T-helper 2 cell (primary cell): ENCODE measurements around the gene DMD.
"Not testable (repeated sequence)": the region's sequence is repeated elsewhere in the genome, so short reads cannot be mapped to it uniquely, and the experiment has no call there.

Experiments
- DNase-seq, 5 experiments: peaks; one replicate each; pipeline versions ENCODE4 v3.0.0 to v3.0.0-alpha.2; 2012 to 2022

The DMD gene

DNA sequence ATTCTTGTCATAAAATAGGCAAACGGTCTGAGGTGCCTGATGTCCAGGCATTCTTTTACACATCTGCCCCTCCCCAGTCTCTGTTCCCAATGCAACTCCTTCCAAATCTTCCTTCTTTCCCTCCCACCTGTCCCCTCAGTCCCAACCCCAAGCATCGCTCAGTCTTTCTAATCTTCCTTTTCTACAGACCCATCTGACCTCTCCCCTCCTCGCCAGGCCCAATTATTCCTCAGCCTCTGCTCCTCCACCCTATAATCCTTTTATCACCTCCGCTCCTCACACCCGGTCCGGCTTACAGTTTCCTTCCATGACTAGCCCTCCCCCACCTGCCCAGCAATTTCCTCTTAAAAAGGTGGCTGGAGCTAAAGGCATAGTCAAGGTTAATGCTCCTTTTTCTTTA is 1832.4 kb downstream of the DMD start:
- not testable (repeated sequence) for DNase-seq

GRCh38 chrX:31377821-31378220 is 1833.5 kb downstream of the DMD start:
- DNase-seq, result not testable (repeated sequence)

- no peak for DNase-seq
Measured at GRCh38 chrX:31376408-31377022, 1834.8 kb downstream of the DMD start.

- DNase-seq, result no peak
Measured at GRCh38 chrX:31374786-31375185, 1836.6 kb downstream of the DMD start.

DNA sequence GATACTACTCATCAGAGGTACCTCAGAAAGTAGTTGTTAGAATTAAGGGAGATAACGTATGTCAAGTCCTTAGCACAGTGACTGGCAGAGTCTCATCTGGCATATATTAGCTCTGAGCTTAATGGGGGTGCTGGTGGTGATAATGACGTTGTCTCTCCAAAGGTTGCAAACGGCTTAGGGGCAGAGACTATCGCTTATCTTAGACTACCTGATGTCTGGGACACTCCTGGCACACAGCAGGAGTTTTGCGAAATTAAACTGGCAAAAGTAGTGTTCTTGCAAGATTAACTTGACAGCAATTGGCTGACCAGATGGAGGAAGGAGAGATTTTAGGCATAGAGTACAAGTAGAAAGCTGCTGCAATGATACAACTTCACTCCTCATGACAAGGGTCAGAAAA is 1839.4 kb downstream of the DMD start:
- DNase-seq, result no peak

- DNase-seq, result no peak
Measured at GRCh38 chrX:31367816-31368215, 1843.5 kb downstream of the DMD start.

DNA sequence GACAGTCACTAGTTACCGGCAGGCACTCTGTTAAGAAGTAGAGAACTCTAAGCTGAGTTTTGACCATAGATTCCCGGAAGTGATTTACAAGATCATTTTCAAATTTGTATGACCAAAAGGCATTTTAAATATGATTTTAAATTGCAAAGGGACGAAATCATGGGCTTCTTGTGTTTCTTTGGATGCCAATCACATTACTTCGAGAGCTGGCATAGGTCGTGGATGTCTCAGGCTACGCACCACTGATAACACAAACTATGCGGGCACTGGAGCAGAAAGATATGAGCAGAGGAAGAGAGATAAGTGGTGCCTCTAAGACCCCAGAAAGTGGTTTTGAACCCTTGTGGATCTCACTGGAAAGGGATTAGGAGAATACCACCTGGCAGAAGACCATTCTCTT is 1845.3 kb downstream of the DMD start:
- DNase-seq, result no peak

DNA sequence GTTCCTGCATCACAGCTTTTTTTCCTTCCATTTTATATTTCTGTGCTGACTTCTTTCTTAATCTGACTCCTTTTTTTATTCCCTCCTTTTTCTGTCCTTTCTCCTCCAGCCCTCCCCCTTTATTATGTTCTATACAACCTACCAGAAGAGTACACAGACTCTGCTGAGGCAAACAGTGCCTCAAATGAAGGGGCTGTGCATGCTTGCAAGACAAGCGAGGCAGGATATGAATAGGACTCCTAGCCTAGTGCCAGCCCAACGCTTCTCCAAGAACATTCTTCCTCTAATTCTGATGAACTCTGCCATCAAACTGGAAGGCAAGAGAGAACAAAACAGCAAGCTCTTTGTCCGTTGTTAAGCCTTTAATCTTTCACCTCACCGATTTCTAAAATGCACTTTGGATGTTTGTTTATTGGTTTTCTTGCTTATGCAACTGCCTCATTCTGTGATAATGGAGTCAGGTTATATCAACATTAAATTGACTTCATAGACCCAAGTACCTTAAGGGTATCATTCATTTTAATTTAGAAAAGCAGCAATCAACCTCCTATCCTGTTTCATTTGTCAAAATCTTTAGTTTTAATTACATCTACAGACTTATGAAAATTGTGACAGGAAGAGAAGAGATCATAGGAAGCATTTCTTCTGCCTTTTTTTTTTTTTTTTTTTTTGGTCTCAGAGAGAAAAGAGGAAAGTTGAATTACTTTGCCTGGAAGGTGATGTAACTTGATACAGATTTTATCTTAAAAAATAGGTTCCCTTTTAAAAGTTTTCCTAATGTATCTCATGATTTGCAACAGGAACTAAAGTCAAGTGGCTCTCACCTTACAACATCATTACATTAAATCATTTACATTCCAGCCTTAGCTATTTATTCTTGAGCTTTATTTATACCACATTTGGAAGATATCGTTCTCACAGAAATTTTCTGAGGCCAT is 1854.8 kb downstream of the DMD start:
- no peak for DNase-seq

- no peak for DNase-seq
Measured at GRCh38 chrX:31355206-31355955, 1856.0 kb downstream of the DMD start.

DNA sequence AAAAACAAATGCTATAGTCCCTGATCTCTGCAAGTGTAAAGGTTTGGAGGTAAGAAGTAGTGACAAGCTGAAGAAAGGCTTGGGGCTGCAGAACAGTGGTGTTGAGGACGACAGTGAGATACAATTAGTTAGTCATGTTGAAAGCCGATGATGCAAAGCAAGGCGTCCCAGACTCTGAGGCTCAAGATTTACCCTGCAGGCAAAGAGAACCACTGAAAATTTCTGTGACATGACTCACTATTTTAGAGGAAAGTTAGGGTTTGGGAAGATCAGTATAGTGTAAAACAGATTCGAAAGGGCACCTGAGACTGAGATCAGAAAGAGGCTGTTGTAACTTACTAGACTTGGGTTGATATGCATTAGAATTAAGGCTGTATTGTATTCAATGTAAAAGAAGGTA is 1858.3 kb downstream of the DMD start:
- no peak for DNase-seq

DNA sequence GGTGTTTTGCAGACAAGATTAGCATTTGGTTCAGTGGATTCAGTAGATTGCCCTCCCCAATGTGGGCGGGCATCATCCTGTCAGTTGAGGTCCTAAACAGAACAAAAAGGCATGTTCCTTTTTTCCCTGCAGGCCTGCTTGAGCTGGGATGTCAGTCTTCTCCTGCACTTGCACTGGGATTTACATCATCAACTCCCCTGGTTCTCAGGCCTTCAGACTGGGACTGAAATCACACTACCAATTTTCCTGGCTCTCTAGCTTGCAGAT is 1860.6 kb downstream of the DMD start:
- DNase-seq, result no peak

GRCh38 chrX:31349515-31349914 is 1861.8 kb downstream of the DMD start:
- no peak for DNase-seq

DNA sequence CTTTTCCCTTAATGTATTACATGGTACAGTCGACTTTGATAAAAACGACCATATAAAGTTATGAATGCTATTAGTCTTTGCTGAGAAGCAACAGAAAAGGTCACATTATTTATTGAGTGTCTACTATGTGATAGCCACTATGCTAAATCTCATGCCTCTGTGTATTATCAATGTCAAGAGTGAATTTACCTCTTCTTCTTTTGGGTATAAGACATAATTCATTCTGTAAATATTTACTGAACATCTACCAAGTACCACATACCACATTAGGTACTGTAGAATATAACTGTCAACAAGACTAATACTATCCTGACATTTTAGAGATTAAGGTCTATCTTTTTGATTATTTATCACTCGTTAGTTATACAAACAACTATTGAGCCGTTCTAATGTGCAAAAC is 1870.8 kb downstream of the DMD start:
- no peak for DNase-seq

DNA sequence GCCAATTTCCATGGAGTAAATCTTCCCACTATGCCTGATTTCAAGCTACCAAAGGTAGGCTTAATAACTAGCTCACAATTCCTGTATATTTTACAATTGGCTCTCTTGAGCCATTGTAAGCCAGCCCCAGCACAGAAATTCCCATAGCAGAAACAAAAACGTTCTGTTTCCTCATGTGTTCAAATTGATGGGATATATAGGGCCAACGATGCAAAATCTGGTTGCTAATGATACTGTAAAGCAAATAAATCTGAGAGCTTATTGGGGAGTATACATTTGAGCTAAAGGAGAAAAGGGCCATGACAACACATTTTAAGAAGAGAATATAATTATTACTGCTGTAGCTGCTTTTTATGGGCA is 1872.4 kb downstream of the DMD start:
- DNase-seq, result no peak

DNA sequence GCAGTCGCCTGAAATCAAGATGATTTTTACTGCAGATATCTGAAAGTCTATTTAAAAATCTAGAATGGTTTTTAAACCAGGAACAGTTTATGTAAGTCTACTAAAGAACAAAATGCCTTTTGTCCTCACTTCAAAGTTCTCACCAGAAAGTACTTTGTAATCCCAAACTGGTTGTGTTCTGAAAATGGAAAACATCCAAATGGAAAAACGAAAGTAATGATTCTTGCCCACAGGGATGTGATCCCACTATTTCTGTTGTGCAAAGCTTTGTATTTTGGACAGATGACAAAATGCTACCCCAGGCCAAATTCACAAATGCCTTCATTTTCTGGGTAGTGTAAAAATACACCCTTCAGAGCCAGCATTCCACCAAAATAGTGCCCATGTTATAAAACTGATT is 1874.0 kb downstream of the DMD start:
- no peak for DNase-seq

DNA sequence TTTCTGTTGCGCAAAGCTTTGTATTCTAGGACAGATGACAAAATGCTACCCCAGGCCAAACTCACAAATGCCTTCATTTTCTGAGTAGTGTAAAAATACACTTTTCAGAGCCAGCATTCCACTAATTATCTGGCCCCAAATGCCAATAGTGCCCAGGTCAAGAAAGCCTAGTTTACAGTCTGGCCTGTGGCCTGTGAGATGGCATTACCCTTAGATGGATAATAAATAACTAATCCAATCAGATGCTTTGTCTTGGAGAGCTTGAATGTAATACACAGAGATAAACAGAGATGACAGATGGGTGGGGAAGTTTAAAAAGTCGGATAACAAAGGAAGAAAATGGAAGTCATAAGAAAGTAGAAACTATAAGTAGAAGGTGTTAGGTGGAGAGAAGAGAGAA is 1874.9 kb downstream of the DMD start:
- no peak for DNase-seq

DNA sequence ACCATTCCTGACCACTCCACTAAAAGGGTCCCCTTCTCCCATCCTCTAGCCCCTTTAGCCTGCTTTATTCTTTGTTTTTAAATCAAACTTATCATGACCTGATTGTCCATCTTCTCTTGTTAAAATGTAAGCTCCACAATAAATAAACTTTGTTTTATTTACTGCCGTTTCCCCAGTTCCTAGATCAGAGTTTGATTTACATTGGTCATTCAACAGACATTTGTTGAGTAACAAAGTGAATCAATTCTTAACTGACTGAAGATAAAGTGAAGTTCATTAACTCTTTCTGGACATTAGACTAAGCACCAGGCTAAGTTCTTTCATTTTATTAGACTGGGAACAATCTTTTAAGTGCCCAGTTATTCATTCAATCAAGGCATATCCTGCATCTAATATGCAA is 1876.4 kb downstream of the DMD start:
- DNase-seq, result no peak

GRCh38 chrX:31333165-31333831 is 1878.1 kb downstream of the DMD start:
- DNase-seq, result no peak

DNA sequence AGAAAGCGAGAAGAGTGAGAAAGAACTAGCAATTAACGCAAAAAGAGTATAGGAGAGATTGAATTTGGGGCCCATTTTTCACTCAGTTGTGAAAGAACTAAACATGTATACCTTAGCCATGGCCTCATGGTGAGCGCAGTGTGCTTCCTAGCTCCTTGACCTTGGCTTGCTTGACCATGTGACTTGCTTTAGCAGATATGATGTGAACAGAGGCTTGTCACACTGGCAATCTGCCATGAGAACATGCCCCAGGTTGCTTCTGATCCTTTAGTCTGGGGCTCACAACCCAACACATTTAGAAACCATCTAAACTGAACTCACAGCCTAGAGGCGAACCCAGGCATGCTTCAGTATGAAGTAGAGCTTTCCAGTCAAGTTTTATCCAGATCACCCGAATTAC is 1879.4 kb downstream of the DMD start:
- DNase-seq, result no peak

DNA sequence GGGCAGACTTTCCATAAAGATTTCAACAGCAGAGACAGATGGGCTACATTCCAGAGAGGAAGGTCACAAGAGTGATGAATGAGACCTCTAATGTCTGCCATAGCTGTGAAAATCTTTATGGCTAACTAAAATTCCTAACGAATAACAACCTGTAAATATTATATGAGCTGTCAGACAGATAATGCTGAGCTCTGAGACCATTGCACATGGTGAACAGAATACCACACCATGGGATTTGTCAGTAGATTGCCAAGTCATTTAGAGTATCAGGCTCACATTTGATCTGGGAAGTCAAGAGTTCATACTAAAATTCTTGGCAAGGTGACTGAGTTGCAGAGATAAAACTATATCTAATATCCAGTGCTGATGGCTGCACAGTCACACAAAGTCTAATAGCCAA is 1880.3 kb downstream of the DMD start:
- no peak for DNase-seq

DNA sequence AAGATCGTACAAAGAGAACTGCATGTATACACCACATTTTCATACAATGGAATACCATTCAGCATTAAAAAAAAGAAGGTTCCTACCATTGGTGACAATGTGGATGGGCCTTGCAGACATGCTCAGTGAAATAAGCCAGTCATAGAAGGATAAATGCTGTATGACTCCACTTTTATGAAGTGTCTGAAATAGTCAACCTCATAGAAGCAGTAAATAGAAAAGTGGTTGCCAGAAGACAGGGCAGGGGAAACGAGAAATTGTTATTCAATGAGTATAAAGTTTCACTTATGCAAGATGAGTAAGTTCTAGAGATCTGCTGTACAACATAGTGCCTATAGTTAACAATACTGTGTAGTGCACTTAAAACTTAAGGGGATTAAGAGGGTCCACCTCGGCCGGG is 1882.1 kb downstream of the DMD start:
- peak in 1 of 5 experiments; percentile 4 for DNase-seq

DNA sequence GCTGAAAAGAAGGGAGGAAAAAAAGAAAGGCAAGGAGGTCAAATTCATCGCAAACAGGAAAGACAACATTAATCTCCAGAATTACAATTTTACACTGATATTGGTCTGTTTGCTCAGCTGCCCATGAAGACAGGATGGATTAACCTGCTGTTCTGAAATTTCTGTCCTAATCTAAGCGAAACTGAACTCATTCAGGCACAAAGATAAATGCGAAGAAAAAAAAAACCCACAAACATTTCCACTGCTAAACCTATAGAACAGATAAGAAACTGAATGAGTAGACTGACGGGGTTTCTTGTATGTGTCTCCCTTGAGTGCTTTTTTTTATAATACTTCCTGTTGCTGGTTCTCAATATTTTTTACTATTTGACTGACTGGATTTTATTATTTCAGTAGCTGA is 1887.7 kb downstream of the DMD start:
- DNase-seq, result peak in 1 of 5 experiments; percentile 44

DNA sequence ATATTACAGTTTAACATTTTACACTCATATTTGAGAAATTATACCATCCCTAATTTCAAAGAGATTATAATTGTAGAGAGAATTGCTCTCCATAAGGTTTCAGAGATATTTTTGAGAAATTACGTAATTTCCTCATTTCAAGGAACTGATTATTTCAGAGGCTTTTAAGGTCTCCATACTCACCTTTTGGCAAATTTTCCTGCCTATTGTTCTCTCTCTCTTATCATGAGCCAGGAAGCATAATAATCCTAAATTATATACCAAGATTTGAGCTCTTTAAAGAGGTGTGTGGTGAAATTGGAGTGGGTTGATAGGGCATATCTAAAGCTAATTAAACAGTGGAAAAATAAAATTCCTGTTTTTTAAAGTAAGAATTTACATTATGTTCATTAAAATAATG is 1890.6 kb downstream of the DMD start:
- DNase-seq, result no peak
